T follicular helper cell (primary cell): ENCODE measurements around the gene HERC4.
"Not testable (repeated sequence)": the region's sequence is repeated elsewhere in the genome, so short reads cannot be mapped to it uniquely, and the experiment has no call there.

Source experiments
- DNase-seq: peaks from one replicate; pipeline ENCODE4 v3.0.0-alpha.2; 2020; ENCODE audit warnings: low read depth

Gene HERC4

DNA sequence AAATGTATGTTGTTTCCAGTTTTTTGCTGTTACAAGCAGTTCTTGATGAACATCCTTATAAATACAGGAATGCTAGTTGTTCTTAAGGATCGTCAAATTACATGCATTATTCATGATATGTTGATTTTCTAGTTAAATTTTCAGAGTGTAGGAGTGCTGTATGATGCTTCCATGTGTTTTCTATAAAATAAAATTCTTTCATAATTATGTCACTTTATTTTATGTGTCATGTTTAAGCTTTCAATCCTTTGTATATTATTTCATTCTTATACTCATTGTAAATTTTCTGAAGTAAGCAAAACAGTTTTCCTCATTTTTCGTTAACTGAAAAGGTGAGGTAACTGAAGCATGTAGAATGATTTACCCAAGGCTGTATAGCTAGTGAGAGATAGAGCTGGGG, 17.4 kb upstream of the HERC4 start:
- no peak for DNase-seq

- no peak for DNase-seq
Observed at GRCh38 chr10:68090586-68090985, 15.5 kb upstream of the HERC4 start.

DNA sequence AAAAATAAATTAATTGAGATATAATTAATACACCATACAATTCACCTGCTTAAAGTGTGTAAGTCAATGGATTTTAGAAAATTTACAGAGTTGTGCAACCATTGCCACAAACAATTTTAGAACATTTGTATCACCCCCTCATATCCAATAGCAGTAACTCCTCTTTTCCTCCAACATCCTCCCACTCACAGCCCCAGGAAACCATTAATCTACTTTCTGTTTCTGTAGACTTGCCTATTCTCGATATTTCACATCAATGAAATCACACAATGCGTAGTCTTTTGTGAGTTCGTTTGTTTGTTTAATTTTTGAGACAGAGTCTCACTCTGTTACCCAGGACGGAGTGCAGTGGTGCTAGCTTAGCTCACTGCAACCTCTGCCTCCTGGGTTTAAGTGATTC, 13.7 kb upstream of the HERC4 start:
- no peak for DNase-seq

- DNase-seq: no peak
Observed at GRCh38 chr10:68087685-68088401, 12.8 kb upstream of the HERC4 start.

DNA sequence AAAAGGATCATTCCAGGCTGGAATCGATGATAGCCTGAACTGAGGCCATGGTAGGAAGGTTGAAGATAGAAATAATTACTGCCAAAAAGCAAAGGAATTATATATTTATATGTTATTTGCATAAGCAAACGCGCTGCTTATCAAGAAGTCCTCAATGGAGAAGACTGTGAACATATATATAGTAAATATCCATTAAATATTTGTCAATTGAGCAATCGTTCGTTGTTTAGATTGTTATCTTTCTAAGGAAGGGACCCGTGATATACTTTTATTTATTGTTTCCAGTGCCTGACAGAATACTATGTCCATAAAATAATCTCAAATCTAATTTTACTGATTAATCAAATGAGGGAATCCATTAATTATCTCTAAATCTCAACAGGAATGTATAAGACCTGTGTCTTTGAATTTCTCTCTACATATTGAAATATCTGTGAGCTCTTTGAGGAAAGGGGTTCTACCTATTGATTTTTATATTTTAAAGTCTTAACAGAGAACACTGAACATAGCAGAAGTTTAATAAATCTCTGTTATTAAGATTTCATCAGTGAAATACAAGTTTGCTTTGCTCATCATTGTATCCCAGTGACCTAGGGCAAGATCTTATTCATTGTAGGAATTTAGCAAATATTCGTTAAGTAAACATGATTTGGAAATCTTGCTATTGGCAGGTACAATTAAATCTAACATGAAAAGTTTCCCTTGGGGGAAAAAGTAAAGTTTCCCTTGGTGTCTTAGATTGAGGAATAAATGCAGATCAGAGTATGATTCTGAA, 12.0 kb upstream of the HERC4 start:
- no peak for DNase-seq

GRCh38 chr10:68086011-68086410, 10.9 kb upstream of the HERC4 start:
- DNase-seq: no peak

- no peak for DNase-seq
Observed at GRCh38 chr10:68084469-68084868, 9.4 kb upstream of the HERC4 start.

- DNase-seq: no peak
Observed at GRCh38 chr10:68083953-68084352, 8.9 kb upstream of the HERC4 start.

GRCh38 chr10:68082872-68083271, 7.8 kb upstream of the HERC4 start:
- no peak for DNase-seq

DNA sequence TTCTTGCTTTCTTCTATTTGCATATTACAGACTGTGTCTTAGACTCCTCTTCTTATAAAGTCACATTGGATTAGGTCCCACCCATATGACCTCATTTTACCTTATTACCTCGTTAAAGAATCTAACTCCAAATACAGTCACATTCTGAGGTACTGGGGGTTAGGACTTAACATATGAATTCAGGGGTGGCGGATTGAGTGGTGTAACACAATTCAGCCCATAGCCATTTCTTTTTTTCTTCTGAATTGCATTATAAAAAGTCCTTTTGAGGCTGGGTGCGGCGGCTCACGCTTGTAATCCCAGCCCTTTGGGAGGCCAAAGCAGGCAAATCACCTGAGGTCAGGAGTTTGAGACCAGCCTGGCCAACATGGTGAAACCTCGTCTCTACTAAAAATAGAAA, 6.8 kb upstream of the HERC4 start:
- no peak for DNase-seq

DNA sequence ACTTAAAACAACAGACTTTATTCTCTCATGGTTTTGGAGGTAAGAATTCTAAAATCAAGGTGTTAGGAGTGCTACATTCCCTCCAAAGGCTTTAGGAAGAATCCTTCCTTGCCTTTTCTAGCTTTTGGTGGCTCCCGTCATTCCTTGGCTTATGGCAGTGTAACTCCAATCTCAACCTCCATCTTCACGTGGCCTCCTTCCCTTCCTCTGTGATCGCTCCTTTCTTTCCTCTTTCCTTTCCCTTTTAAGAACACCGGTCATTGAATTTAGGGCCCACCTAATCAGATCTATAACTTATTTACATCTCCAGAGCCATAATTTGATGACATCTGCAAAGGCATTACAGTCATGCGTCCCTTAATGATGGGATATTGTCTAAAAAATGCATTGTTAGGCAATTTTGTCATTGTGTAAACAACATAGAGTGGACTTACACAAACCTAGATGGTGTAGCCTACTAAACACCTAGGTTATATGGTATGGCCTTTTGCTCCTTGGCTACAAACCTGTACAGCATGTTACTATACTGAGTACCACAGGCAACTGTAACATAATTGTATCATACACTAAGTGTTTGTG, 5.9 kb upstream of the HERC4 start:
- no peak for DNase-seq

GRCh38 chr10:68079434-68079833, 4.4 kb upstream of the HERC4 start:
- DNase-seq: no peak

GRCh38 chr10:68077026-68077425, 1.9 kb upstream of the HERC4 start:
- no peak for DNase-seq

DNA sequence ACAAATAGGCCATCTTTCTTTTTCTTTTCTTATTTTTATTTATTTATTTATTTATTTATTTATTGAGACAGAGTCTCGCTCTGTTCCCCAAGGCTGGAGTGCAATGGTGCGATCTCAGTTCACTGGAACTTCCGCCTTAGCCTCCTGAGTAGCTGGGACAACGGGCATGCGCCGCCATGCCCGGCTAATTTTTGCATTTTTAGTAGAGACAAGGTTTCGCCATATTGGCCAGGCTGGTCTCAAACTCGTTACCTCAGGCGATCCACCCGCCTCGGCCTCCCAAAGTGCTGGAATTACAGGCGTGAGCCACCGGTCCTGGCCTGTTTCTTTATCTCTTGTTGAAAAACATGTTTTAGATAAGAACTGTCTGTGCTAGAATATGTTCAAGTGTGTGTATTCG, 998 bp upstream of the HERC4 start:
- not testable (repeated sequence) for DNase-seq

DNA sequence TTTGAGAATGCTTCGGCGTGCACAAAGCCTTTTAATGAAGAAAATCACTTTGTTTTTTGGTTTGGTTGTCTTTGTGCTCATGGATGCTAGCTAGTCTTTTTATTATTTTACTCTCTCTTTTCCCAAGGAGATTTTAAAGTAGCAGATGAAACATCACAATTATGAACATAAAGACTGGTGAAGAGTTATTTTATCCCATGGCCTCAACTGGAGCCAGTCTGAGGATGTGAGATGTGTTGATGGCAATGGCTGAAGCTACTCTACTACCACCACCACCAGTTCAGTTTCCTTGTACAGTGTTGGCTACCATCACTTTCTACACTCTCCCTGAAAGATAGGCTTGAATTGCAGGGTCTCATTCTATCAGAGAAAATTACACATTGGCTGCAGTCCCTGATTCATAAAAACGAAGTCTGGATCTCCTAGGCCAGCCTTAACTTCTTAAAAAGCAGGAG, 494 bp upstream of the HERC4 start:
- DNase-seq: no peak

GRCh38 chr10:68074031-68074774, 880 bp downstream of the HERC4 start:
- DNase-seq: no peak

DNA sequence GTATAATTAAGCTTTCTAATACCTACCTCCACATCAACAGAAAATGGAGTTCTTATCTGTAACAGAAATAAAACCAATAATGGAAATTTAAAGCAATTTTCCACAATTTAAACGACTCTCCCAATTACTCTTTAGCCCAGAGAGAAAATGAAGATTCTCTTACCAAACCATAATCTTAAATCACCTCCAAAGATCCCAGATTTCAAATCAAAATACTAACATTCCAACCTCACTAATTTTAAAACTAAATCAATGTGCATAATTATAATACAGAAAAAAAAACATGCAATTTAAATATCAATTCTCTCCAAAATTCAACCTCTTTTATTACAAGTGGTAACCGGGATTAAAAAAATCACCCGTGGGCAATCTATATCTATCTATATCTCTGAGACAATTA, 1.5 kb downstream of the HERC4 start:
- no peak for DNase-seq

DNA sequence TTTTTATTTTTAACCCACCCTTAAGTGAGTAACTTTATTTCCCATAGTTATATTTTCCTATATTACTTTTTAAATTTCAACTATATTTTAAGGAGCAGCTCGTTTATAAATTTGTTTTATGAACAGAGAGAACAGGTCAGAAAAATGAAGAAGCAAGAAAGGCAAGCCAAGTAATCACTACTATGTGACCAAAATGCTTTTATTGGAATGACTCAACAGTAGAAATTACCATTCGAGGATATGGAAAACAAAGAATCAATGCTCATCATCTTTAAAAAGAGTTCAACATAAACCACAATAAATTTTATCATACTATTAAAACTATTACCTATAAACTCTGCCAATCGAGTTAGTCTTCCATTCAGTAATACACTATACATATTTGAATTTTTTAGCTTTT, 7.6 kb downstream of the HERC4 start:
- DNase-seq: no peak

DNA sequence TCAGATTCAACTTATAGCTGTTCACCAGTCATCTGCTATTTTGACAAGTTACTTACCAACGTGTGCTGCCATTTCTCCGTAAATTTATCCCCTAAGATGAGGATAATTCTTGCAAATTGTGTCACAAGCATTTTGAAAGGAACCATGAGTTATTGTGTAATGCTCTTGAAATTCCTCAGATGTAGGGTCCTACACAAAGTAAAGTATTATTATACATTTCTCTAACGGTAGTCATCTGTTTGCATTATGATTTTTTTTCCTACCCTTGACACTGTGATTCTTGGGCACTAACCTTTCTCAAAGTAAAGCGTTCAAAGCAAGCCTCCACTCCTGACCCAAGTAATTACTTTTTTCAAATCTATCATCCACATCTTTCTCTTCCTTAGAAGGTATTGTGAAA, 8.1 kb downstream of the HERC4 start:
- no peak for DNase-seq

DNA sequence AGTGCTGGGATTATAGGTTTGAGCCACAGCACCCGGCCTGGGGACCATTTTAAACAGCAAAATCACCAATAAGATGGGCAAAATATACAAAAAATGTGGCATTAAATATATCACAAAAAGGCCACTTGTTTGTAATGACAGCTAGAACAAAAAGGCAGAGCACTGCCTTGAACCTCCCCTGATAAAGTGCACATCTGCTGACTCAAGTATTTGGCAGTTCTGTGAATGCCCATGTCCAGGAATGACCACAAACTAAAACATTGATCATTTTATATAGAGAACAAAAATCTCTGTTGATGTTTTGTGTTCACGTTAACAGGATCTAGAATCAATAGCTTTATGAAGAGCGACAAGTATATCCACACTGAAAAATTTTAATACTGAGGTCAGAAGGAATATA, 21.5 kb downstream of the HERC4 start:
- no peak for DNase-seq

GRCh38 chr10:68052463-68052862, 22.6 kb downstream of the HERC4 start:
- DNase-seq: no peak

GRCh38 chr10:68049289-68050078, 25.6 kb downstream of the HERC4 start:
- DNase-seq: no peak
